Smooth muscle cell (in vitro differentiated cells): ENCODE measurements around the gene CHAF1A. TPM values are rescaled to one million over a fixed set of nuclear protein-coding genes. Genes with fewer than 3 reads are reported as not detected.

Experiments used
- DNase-seq: peaks from one replicate; lab custom pipeline; 2025; ENCODE audit not compliant: unreplicated experiment; lab: John Stamatoyannopoulos, UW
- H2AFZ ChIP-seq: fragments of 200-600 bp; sonication (generic); 2 replicates; pipeline ENCODE4 v1.6.0; 2016; ENCODE audit warnings: antibody characterized with exemption, low read depth, mild to moderate bottlenecking
- H3F3A ChIP-seq: fragments of 200-600 bp; sonication (generic); 2 replicates; pipeline ENCODE4 v1.6.0; 2017; ENCODE audit warnings: antibody characterized with exemption, low read depth
- H3K27ac ChIP-seq: fragments of 200-600 bp; sonication (generic); 2 replicates; pipeline ENCODE4 v1.5.1; 2016; ENCODE audit warnings: low read depth, mild to moderate bottlenecking
- H3K27me3 ChIP-seq: fragments of 200-600 bp; sonication (generic); 2 replicates; pipeline ENCODE4 v1.6.1; 2016; ENCODE audit warnings: low read depth, mild to moderate bottlenecking
- H3K36me3 ChIP-seq: fragments of 200-600 bp; sonication (generic); 2 replicates; pipeline ENCODE4 v1.5.1; 2016; ENCODE audit warnings: low read depth
- H3K4me1 ChIP-seq: fragments of 200-600 bp; sonication (generic); 2 replicates; pipeline ENCODE4 v1.5.1; 2016; ENCODE audit warnings: low read depth
- H3K4me2 ChIP-seq: fragments of 200-600 bp; sonication (generic); 2 replicates; pipeline ENCODE4 v1.6.0; 2016; ENCODE audit warnings: mild to moderate bottlenecking
- H3K4me3 ChIP-seq: fragments of 200-600 bp; sonication (generic); 2 replicates; pipeline ENCODE4 v1.5.1; 2016; ENCODE audit warnings: mild to moderate bottlenecking
- H3K79me2 ChIP-seq: fragments of 200-600 bp; sonication (generic); 2 replicates; pipeline ENCODE4 v1.6.0; 2016; ENCODE audit warnings: low read depth, mild to moderate bottlenecking
- H3K9ac ChIP-seq: fragments of 200-600 bp; sonication (generic); 2 replicates; pipeline ENCODE4 v1.6.0; 2016; ENCODE audit warnings: low read depth
- H3K9me3 ChIP-seq: fragments of 200-600 bp; sonication (generic); replicated peaks from 2 replicates; pipeline ENCODE4 v1.5.1; 2016; ENCODE audit warnings: low read depth
- H4K20me1 ChIP-seq: fragments of 200-600 bp; sonication (generic); 2 replicates; pipeline ENCODE4 v1.6.0; 2016; ENCODE audit warnings: low read depth
- CTCF ChIP-seq: fragments of 200-600 bp; sonication (generic); IDR thresholded peaks from 2 replicates; pipeline ENCODE4 v1.5.1; 2017; ENCODE audit warnings: borderline replicate concordance, mild to moderate bottlenecking, antibody characterized with exemption; ENCODE audit not compliant: insufficient read depth, poor library complexity, severe bottlenecking
- WGBS: methylation state at CpG from one replicate; pipeline ENCODE4 v1.1.7; 2016; ENCODE audit warnings: low lambda C conversion rate; 5-methylcytosine and 5-hydroxymethylcytosine counted together
- microRNA-seq: library from miRNA; unstranded; fragments of <30 nt; microRNA quantifications from one replicate; pipeline ENCODE4, GENCODE V29; 2016; ENCODE audit warnings: borderline number of aligned reads
- polyA plus RNA-seq: library from polyadenylated mRNA; unstranded; fragments of >200 nt; fragmentation: Nextera tagmentation; extraction: Ambion mirVana; gene quantifications from 2 replicates; pipeline ENCODE4 v1.2.1, GENCODE V29; 2016
- small RNA-seq: library from RNA; depleted of rRNA; stranded (forward); fragments of <200 nt; gene quantifications from one replicate; pipeline ENCODE3, GENCODE V24; 2014
- total RNA-seq: library from RNA; depleted of rRNA; stranded (reverse); fragments of >200 nt; gene quantifications from 2 replicates; pipeline ENCODE4 v1.2.3, GENCODE V29; 2014

Gene CHAF1A
- total and polyA plus RNA-seq, 2 experiments from 2014 or later, result 3.8 to 11.4 TPM

GRCh38 chr19:4492337-4493103 lies 90.1 kb downstream of the CHAF1A start:
- no peak for DNase-seq
- no peak overlapping the region for H2AFZ ChIP-seq
- H3K27me3 ChIP-seq, result no peaks in the 10 kb centered on the region
- H3K36me3 ChIP-seq, result no peaks in the 10 kb centered on the region
- peaks cover 2% of the 10 kb centered on the region for H4K20me1 ChIP-seq
- TF ChIP-seq CTCF, result no peak
- no peak overlapping the region for H3K4me2 ChIP-seq
- H3K9ac ChIP-seq, result no peak overlapping the region
- 100% methylated on average over 3 of the region's 3 CpGs for WGBS
- H3K4me3 ChIP-seq, result no peak overlapping the region
- H3K79me2 ChIP-seq, result peaks cover 3% of the 10 kb centered on the region
- no peak overlapping the region for H3K27ac ChIP-seq
- no peaks in the 10 kb centered on the region for H3F3A ChIP-seq
- H3K9me3 ChIP-seq, result no peaks in the 10 kb centered on the region
- H3K4me1 ChIP-seq, result no peaks in the 10 kb centered on the region

Small RNA genes lying within 50 kb of the gene (microRNA-seq; reads per million reads assigned to microRNA genes)
- gene MIR4746, result 1.8 reads per million

Small RNA genes lying within 50 kb of the gene (small RNA-seq; reads per million reads assigned to genes)
- gene MIR4746, result not detected

Other genes starting within 250 kb of the CHAF1A start
- not detected in 2 replicates for gene CREB3L3, start 249.0 kb upstream of the CHAF1A start, total RNA-seq
- gene CREB3L3, start 249.0 kb upstream of the CHAF1A start, polyA plus RNA-seq, result not detected in 2 replicates
- 14.2 and 14.5 TPM in 2 replicates for gene SIRT6, start 220.1 kb upstream of the CHAF1A start, total RNA-seq
- 9.2 and 9.4 TPM in 2 replicates for gene SIRT6, start 220.1 kb upstream of the CHAF1A start, polyA plus RNA-seq
- 0.09 TPM in 1 of 2 replicates, not detected in the other for gene ANKRD24, start 220.0 kb upstream of the CHAF1A start, total RNA-seq
- 0.70 and 1.5 TPM in 2 replicates for gene ANKRD24, start 220.0 kb upstream of the CHAF1A start, polyA plus RNA-seq
- 0.18 and 0.40 TPM in 2 replicates for gene EBI3, start 173.1 kb upstream of the CHAF1A start, total RNA-seq
- 3.3 and 3.9 TPM in 2 replicates for gene EBI3, start 173.1 kb upstream of the CHAF1A start, polyA plus RNA-seq
- gene YJU2, start 155.6 kb upstream of the CHAF1A start, total RNA-seq, result 8.7 and 11.6 TPM in 2 replicates
- 12.0 and 16.6 TPM in 2 replicates for gene YJU2, start 155.6 kb upstream of the CHAF1A start, polyA plus RNA-seq
- gene SHD, start 123.4 kb upstream of the CHAF1A start, total RNA-seq, result not detected in 2 replicates
- gene SHD, start 123.4 kb upstream of the CHAF1A start, polyA plus RNA-seq, result not detected in 2 replicates
- gene TMIGD2, start 100.3 kb upstream of the CHAF1A start, total RNA-seq, result not detected in 2 replicates
- gene TMIGD2, start 100.3 kb upstream of the CHAF1A start, polyA plus RNA-seq, result not detected in 2 replicates
- gene FSD1, start 98.0 kb upstream of the CHAF1A start, total RNA-seq, result 6.9 and 9.9 TPM in 2 replicates
- 16.0 and 16.5 TPM in 2 replicates for gene FSD1, start 98.0 kb upstream of the CHAF1A start, polyA plus RNA-seq
- gene STAP2, start 63.8 kb upstream of the CHAF1A start, total RNA-seq, result 10.7 and 13.0 TPM in 2 replicates
- gene STAP2, start 63.8 kb upstream of the CHAF1A start, polyA plus RNA-seq, result 8.3 and 26.5 TPM in 2 replicates
- 2.4 and 3.9 TPM in 2 replicates for gene MPND, start 59.1 kb upstream of the CHAF1A start, total RNA-seq
- gene MPND, start 59.1 kb upstream of the CHAF1A start, polyA plus RNA-seq, result 10.9 and 14.6 TPM in 2 replicates
- gene SH3GL1, start 2.1 kb upstream of the CHAF1A start, total RNA-seq, result 50.1 and 52.9 TPM in 2 replicates
- gene SH3GL1, start 2.1 kb upstream of the CHAF1A start, polyA plus RNA-seq, result 120 and 132 TPM in 2 replicates
- 49.4 and 50.7 TPM in 2 replicates for gene UBXN6, start 55.2 kb downstream of the CHAF1A start, total RNA-seq
- gene UBXN6, start 55.2 kb downstream of the CHAF1A start, polyA plus RNA-seq, result 44.8 and 51.3 TPM in 2 replicates
- 27.9 and 37.0 TPM in 2 replicates for gene HDGFL2, start 69.7 kb downstream of the CHAF1A start, total RNA-seq
- 89.1 and 94.1 TPM in 2 replicates for gene HDGFL2, start 69.7 kb downstream of the CHAF1A start, polyA plus RNA-seq
- gene PLIN4, start 115.8 kb downstream of the CHAF1A start, total RNA-seq, result 0.09 TPM in 1 of 2 replicates, not detected in the other
- 0.23 and 0.93 TPM in 2 replicates for gene PLIN4, start 115.8 kb downstream of the CHAF1A start, polyA plus RNA-seq
- gene PLIN5, start 132.6 kb downstream of the CHAF1A start, total RNA-seq, result not detected in 2 replicates
- gene PLIN5, start 132.6 kb downstream of the CHAF1A start, polyA plus RNA-seq, result 0.27 TPM in 1 of 2 replicates, not detected in the other
- not detected in 2 replicates for gene LRG1, start 137.4 kb downstream of the CHAF1A start, total RNA-seq
- not detected in 2 replicates for gene LRG1, start 137.4 kb downstream of the CHAF1A start, polyA plus RNA-seq
- 1.9 and 2.2 TPM in 2 replicates for gene SEMA6B, start 157.0 kb downstream of the CHAF1A start, total RNA-seq
- 0.63 and 1.3 TPM in 2 replicates for gene SEMA6B, start 157.0 kb downstream of the CHAF1A start, polyA plus RNA-seq
- gene TNFAIP8L1, start 236.9 kb downstream of the CHAF1A start, total RNA-seq, result 2.2 and 3.7 TPM in 2 replicates
- gene TNFAIP8L1, start 236.9 kb downstream of the CHAF1A start, polyA plus RNA-seq, result 5.2 and 6.6 TPM in 2 replicates